ENCODE measurements around the gene VARS1.

GRCh38 chr6:31821301-31822035 lies 25.9 kb upstream of the VARS1 start:
- TF ChIP-seq EZH2 (IDR thresholded peaks at IDR 0.05; ENCODE audit: low read depth, unreplicated experiment) (no peak), STAT1 (IDR thresholded peaks at IDR 0.05; ENCODE audit: unreplicated experiment) (no peak), CTCF (conservative IDR thresholded peaks at IDR 0.05; ENCODE audit: low read depth in 2 of 2) (no peak), REST (IDR thresholded peaks at IDR 0.05; ENCODE audit: unreplicated experiment) (no peak), EZH2phosphoT487 (IDR thresholded peaks at IDR 0.05; ENCODE audit: unreplicated experiment) (no peak), JUNB (IDR thresholded peaks at IDR 0.05; ENCODE audit: unreplicated experiment) (no peak), POLR2AphosphoS5 (IDR thresholded peaks at IDR 0.05; ENCODE audit: low read depth) (peak; percentile 61; the same call in 1 of the 2 replicates), NANOG (IDR thresholded peaks at IDR 0.05; ENCODE audit: borderline replicate concordance) (no peak)

All from GM23338 (cell line).